NCI-H345 (cell line): ENCODE measurements around the gene CNKSR1.

Experiments used
- DNase-seq: peaks from one replicate; lab custom pipeline; 2025; lab: John Stamatoyannopoulos, UW

Gene CNKSR1

GRCh38 chr1:26177182-26177684 lies at the start of gene CNKSR1:
CNKSR1 (plus strand) TSS chr1:26177491; CDS start chr1:26177548, 57 bp downstream.
- DNase-seq = no peak

GRCh38 chr1:26129778-26130177 lies 47.5 kb upstream of the CNKSR1 start:
- DNase-seq = no peak

GRCh38 chr1:26130695-26131094 lies 46.6 kb upstream of the CNKSR1 start:
- DNase-seq = no peak

GRCh38 chr1:26132128-26132833 lies 45.0 kb upstream of the CNKSR1 start:
- DNase-seq = no peak

GRCh38 chr1:26132834-26133167 lies 44.5 kb upstream of the CNKSR1 start:
- DNase-seq = no peak

GRCh38 chr1:26134466-26134865 lies 42.8 kb upstream of the CNKSR1 start:
- no peak for DNase-seq

- DNase-seq = no peak
These were observed 38.2 kb upstream of the CNKSR1 start for GRCh38 chr1:26138974-26139558.

- DNase-seq = no peak
These were observed 35.1 kb upstream of the CNKSR1 start for GRCh38 chr1:26142159-26142558.

GRCh38 chr1:26145041-26145959 lies 32.0 kb upstream of the CNKSR1 start:
- peak; percentile 90 for DNase-seq

- no peak for DNase-seq
These were observed 31.4 kb upstream of the CNKSR1 start for GRCh38 chr1:26145960-26146294.

- no peak for DNase-seq
These were observed 28.4 kb upstream of the CNKSR1 start for GRCh38 chr1:26148887-26149286.

GRCh38 chr1:26153966-26154532 lies 23.2 kb upstream of the CNKSR1 start:
- DNase-seq = no peak

- no peak for DNase-seq
These were observed 22.5 kb upstream of the CNKSR1 start for GRCh38 chr1:26154750-26155149.

- no peak for DNase-seq
These were observed 21.7 kb upstream of the CNKSR1 start for GRCh38 chr1:26155370-26156284.

GRCh38 chr1:26156285-26157038 lies 20.8 kb upstream of the CNKSR1 start:
- peak; percentile 10 for DNase-seq

GRCh38 chr1:26158271-26158907 lies 18.9 kb upstream of the CNKSR1 start:
- no peak for DNase-seq

GRCh38 chr1:26158908-26159742 lies 18.2 kb upstream of the CNKSR1 start, which contains the start of gene FAM110D:
FAM110D (plus strand) TSS chr1:26159079; CDS start chr1:26161292, 2,213 bp downstream.
- DNase-seq = no peak

- DNase-seq = no peak
These were observed 17.6 kb upstream of the CNKSR1 start for GRCh38 chr1:26159743-26160039.
